Measurements from ENCODE around the gene MACF1.

Gene MACF1

GRCh38 chr1:39413902-39414528 is 209.5 kb downstream of the MACF1 start:
- no peak overlapping the region for H3K14ac ChIP-seq (ENCODE audit: low read length)
- no peak overlapping the region for H2AFZ ChIP-seq (ENCODE audit: insufficient read depth, low read length, poor library complexity)
- no peak overlapping the region for H4K91ac ChIP-seq (ENCODE audit: low read depth, low read length)
- peaks cover 4% of the 10 kb centered on the region for H3K79me2 ChIP-seq (ENCODE audit: control insufficient read depth, insufficient read depth, low read length, poor library complexity)
- no peak overlapping the region for H4K8ac ChIP-seq (ENCODE audit: low read depth, low read length)
- no peak overlapping the region for H3K23ac ChIP-seq (ENCODE audit: low read length)
- no peaks in the 10 kb centered on the region for H3K9me3 ChIP-seq (ENCODE audit: insufficient read depth, low read depth, low read length)
- H3K79me1 ChIP-seq (ENCODE audit: low read length) = peaks cover 5% of the 10 kb centered on the region
- H2BK5ac ChIP-seq (ENCODE audit: low read depth, low read length, poor library complexity) = no peak overlapping the region
- no CpG with 5 or more reads among the region's 4 CpGs for WGBS (ENCODE audit: extremely low coverage, insufficient coverage, insufficient read length)
- peaks cover 0 to 10% of the 10 kb centered on the region in 2 experiments for H3K4me1 ChIP-seq (ENCODE audit: control insufficient read depth in 1 of 2, insufficient read depth in 2 of 2, low read length in 2 of 2)
- H3K18ac ChIP-seq (ENCODE audit: low read length) = no peak overlapping the region
- H2BK12ac ChIP-seq (ENCODE audit: low read length) = no peak overlapping the region
- H2AK5ac ChIP-seq (ENCODE audit: low read length) = no peak overlapping the region
- H2BK120ac ChIP-seq (ENCODE audit: insufficient read depth, low read length, poor library complexity) = no peak overlapping the region
- peaks cover 9 to 17% of the 10 kb centered on the region in 2 experiments for H3K36me3 ChIP-seq (ENCODE audit: control insufficient read depth in 1 of 2, insufficient read depth in 2 of 2, low read length in 2 of 2)
- H3K4me3 ChIP-seq (ENCODE audit: low read depth, low read length) = no peak overlapping the region
- no peak overlapping the region for H3K4ac ChIP-seq (ENCODE audit: low read depth, low read length)
- H4K12ac ChIP-seq (ENCODE audit: low read depth, low read length) = no peak overlapping the region
- H3K9ac ChIP-seq (ENCODE audit: low read length) = no peak overlapping the region
- DNase-seq = no peak
- H3K27ac ChIP-seq (ENCODE audit: low read depth, low read length) = no peak overlapping the region
- no peaks in the 10 kb centered on the region for H3K27me3 ChIP-seq (ENCODE audit: insufficient read depth, low read length)
- H3K4me2 ChIP-seq (ENCODE audit: low read length) = no peak overlapping the region

- H2BK5ac ChIP-seq (ENCODE audit: low read depth, low read length, poor library complexity) = no peak overlapping the region
- H2AK5ac ChIP-seq (ENCODE audit: low read length) = no peak overlapping the region
- H3K23ac ChIP-seq (ENCODE audit: low read length) = no peak overlapping the region
- H3K14ac ChIP-seq (ENCODE audit: low read length) = no peak overlapping the region
- no peak overlapping the region for H3K27ac ChIP-seq (ENCODE audit: low read depth, low read length)
- H3K27me3 ChIP-seq (ENCODE audit: insufficient read depth, low read length) = no peaks in the 10 kb centered on the region
- no peak overlapping the region for H3K9ac ChIP-seq (ENCODE audit: low read length)
- H3K4me2 ChIP-seq (ENCODE audit: low read length) = no peak overlapping the region
- no peak overlapping the region for H4K91ac ChIP-seq (ENCODE audit: low read depth, low read length)
- no peaks in the 10 kb centered on the region for H3K9me3 ChIP-seq (ENCODE audit: insufficient read depth, low read depth, low read length)
- no peak overlapping the region for H3K18ac ChIP-seq (ENCODE audit: low read length)
- no CpG with 5 or more reads among the region's 9 CpGs for WGBS (ENCODE audit: extremely low coverage, insufficient coverage, insufficient read length)
- peaks cover 11 to 19% of the 10 kb centered on the region in 2 experiments for H3K36me3 ChIP-seq (ENCODE audit: control insufficient read depth in 1 of 2, insufficient read depth in 2 of 2, low read length in 2 of 2)
- no peak overlapping the region for H2BK12ac ChIP-seq (ENCODE audit: low read length)
- H3K4me3 ChIP-seq (ENCODE audit: low read depth, low read length) = no peak overlapping the region
- no peak overlapping the region for H2AFZ ChIP-seq (ENCODE audit: insufficient read depth, low read length, poor library complexity)
- no peak overlapping the region for H2BK120ac ChIP-seq (ENCODE audit: insufficient read depth, low read length, poor library complexity)
- H3K79me2 ChIP-seq (ENCODE audit: control insufficient read depth, insufficient read depth, low read length, poor library complexity) = no peaks in the 10 kb centered on the region
- DNase-seq = no peak
- H3K79me1 ChIP-seq (ENCODE audit: low read length) = no peaks in the 10 kb centered on the region
- peaks cover 0 to 3% of the 10 kb centered on the region in 2 experiments for H3K4me1 ChIP-seq (ENCODE audit: control insufficient read depth in 1 of 2, insufficient read depth in 2 of 2, low read length in 2 of 2)
- H4K8ac ChIP-seq (ENCODE audit: low read depth, low read length) = no peak overlapping the region
- no peak overlapping the region for H4K12ac ChIP-seq (ENCODE audit: low read depth, low read length)
- H3K4ac ChIP-seq (ENCODE audit: low read depth, low read length) = no peak overlapping the region
These were observed 211.1 kb downstream of the MACF1 start for GRCh38 chr1:39415553-39415952.

GRCh38 chr1:39416609-39417008 is 212.1 kb downstream of the MACF1 start:
- Histone ChIP-seq H2AFZ (ENCODE audit: insufficient read depth, low read length, poor library complexity) (no peak overlapping the region), H4K8ac (ENCODE audit: low read depth, low read length) (no peak overlapping the region), H3K79me1 (ENCODE audit: low read length) (no peaks in the 10 kb centered on the region), H4K91ac (ENCODE audit: low read depth, low read length) (no peak overlapping the region), H4K12ac (ENCODE audit: low read depth, low read length) (no peak overlapping the region), H3K4me1 (ENCODE audit: control insufficient read depth in 1 of 2, insufficient read depth in 2 of 2, low read length in 2 of 2) (no peaks in the 10 kb centered on the region), H3K4me3 (ENCODE audit: low read depth, low read length) (no peak overlapping the region), H3K14ac (ENCODE audit: low read length) (no peak overlapping the region), H3K23ac (ENCODE audit: low read length) (no peak overlapping the region), H3K27ac (ENCODE audit: low read depth, low read length) (no peak overlapping the region), H3K36me3 (ENCODE audit: control insufficient read depth in 1 of 2, insufficient read depth in 2 of 2, low read length in 2 of 2) (peaks cover 11 to 17% of the 10 kb centered on the region in 2 experiments), H2AK5ac (ENCODE audit: low read length) (no peak overlapping the region), H3K18ac (ENCODE audit: low read length) (no peak overlapping the region), H3K79me2 (ENCODE audit: control insufficient read depth, insufficient read depth, low read length, poor library complexity) (no peaks in the 10 kb centered on the region), H3K4me2 (ENCODE audit: low read length) (no peak overlapping the region), H3K9me3 (ENCODE audit: insufficient read depth, low read depth, low read length) (no peaks in the 10 kb centered on the region), H2BK5ac (ENCODE audit: low read depth, low read length, poor library complexity) (no peak overlapping the region), H3K27me3 (ENCODE audit: insufficient read depth, low read length) (no peaks in the 10 kb centered on the region), H2BK12ac (ENCODE audit: low read length) (no peak overlapping the region), H2BK120ac (ENCODE audit: insufficient read depth, low read length, poor library complexity) (no peak overlapping the region), H3K4ac (ENCODE audit: low read depth, low read length) (no peak overlapping the region), H3K9ac (ENCODE audit: low read length) (no peak overlapping the region)
- no peak for DNase-seq

- Histone ChIP-seq H2BK5ac (ENCODE audit: low read depth, low read length, poor library complexity) (no peak overlapping the region), H4K12ac (ENCODE audit: low read depth, low read length) (no peak overlapping the region), H4K91ac (ENCODE audit: low read depth, low read length) (no peak overlapping the region), H3K4ac (ENCODE audit: low read depth, low read length) (no peak overlapping the region), H4K8ac (ENCODE audit: low read depth, low read length) (no peak overlapping the region), H3K4me2 (ENCODE audit: low read length) (no peak overlapping the region), H3K4me1 (ENCODE audit: control insufficient read depth in 1 of 2, insufficient read depth in 2 of 2, low read length in 2 of 2) (no peaks in the 10 kb centered on the region), H3K79me1 (ENCODE audit: low read length) (no peaks in the 10 kb centered on the region), H3K4me3 (ENCODE audit: low read depth, low read length) (no peak overlapping the region), H3K27me3 (ENCODE audit: insufficient read depth, low read length) (no peaks in the 10 kb centered on the region), H3K23ac (ENCODE audit: low read length) (no peak overlapping the region), H3K9me3 (ENCODE audit: insufficient read depth, low read depth, low read length) (no peaks in the 10 kb centered on the region), H2AFZ (ENCODE audit: insufficient read depth, low read length, poor library complexity) (no peak overlapping the region), H2BK12ac (ENCODE audit: low read length) (no peak overlapping the region), H3K9ac (ENCODE audit: low read length) (no peak overlapping the region), H3K27ac (ENCODE audit: low read depth, low read length) (no peak overlapping the region), H3K36me3 (ENCODE audit: control insufficient read depth in 1 of 2, insufficient read depth in 2 of 2, low read length in 2 of 2) (peaks cover 8 to 14% of the 10 kb centered on the region in 2 experiments), H2AK5ac (ENCODE audit: low read length) (no peak overlapping the region), H2BK120ac (ENCODE audit: insufficient read depth, low read length, poor library complexity) (no peak overlapping the region), H3K18ac (ENCODE audit: low read length) (no peak overlapping the region), H3K14ac (ENCODE audit: low read length) (no peak overlapping the region), H3K79me2 (ENCODE audit: control insufficient read depth, insufficient read depth, low read length, poor library complexity) (no peaks in the 10 kb centered on the region)
- no peak for DNase-seq
- no CpG with 5 or more reads among the region's 4 CpGs for WGBS (ENCODE audit: extremely low coverage, insufficient coverage, insufficient read length)
These were observed 213.7 kb downstream of the MACF1 start for GRCh38 chr1:39418236-39418635.
